Peyer's patch (tissue), 4 donors: ENCODE results near the gene LUZP2.

Experiments
- POLR2A ChIP-seq, 2 donors: fragments of 450-650 bp; IDR thresholded peaks; one replicate each; pipeline ENCODE4 v1.5.1; 2017; ENCODE audit warnings: antibody characterized with exemption in 2 of 2, mild to moderate bottlenecking in 2 of 2, moderate library complexity in 2 of 2
- TF ChIP-seq, protein P1 (sequence below), 6 experiments: fragments of 450-650 bp in 4 of 6; fragments of 200-600 bp in 2 of 6; sonication (generic) in 1 of 6; IDR thresholded peaks; one replicate each; pipeline ENCODE4 v1.5.1; 2017 to 2019; ENCODE audit warnings: antibody characterized with exemption in 6 of 6, mild to moderate bottlenecking in 3 of 6, moderate library complexity in 1 of 6

GRCh38 chr11:24934733-24935439 lies 438.0 kb downstream of the LUZP2 start:
- TF ChIP-seq, protein P1, sequence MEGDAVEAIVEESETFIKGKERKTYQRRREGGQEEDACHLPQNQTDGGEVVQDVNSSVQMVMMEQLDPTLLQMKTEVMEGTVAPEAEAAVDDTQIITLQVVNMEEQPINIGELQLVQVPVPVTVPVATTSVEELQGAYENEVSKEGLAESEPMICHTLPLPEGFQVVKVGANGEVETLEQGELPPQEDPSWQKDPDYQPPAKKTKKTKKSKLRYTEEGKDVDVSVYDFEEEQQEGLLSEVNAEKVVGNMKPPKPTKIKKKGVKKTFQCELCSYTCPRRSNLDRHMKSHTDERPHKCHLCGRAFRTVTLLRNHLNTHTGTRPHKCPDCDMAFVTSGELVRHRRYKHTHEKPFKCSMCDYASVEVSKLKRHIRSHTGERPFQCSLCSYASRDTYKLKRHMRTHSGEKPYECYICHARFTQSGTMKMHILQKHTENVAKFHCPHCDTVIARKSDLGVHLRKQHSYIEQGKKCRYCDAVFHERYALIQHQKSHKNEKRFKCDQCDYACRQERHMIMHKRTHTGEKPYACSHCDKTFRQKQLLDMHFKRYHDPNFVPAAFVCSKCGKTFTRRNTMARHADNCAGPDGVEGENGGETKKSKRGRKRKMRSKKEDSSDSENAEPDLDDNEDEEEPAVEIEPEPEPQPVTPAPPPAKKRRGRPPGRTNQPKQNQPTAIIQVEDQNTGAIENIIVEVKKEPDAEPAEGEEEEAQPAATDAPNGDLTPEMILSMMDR (IDR thresholded peaks at IDR 0.05): no peak
- no peak for TF ChIP-seq POLR2A (IDR thresholded peaks at IDR 0.05)
